Nephron progenitor cell (in vitro differentiated cells): ENCODE data around the gene PIWIL4.

Source experiments
- DNase-seq: peaks from one replicate; pipeline ENCODE4 v3.0.0; 2021
- H3K27ac Mint-ChIP-seq: 2 replicates; pipeline ENCODE4 v1.8.0; 2021; ENCODE audit warnings: mild to moderate bottlenecking, moderate library complexity, mixed read lengths
- H3K27me3 Mint-ChIP-seq: 2 replicates; pipeline ENCODE4 v1.8.0; 2021; ENCODE audit warnings: mild to moderate bottlenecking, low read depth, mixed read lengths; ENCODE audit not compliant: poor library complexity
- H3K36me3 Mint-ChIP-seq: 2 replicates; pipeline ENCODE4 v1.8.0; 2021; ENCODE audit warnings: low read depth, mixed read lengths
- H3K4me1 Mint-ChIP-seq: 2 replicates; pipeline ENCODE4 v1.8.0; 2021; ENCODE audit warnings: mixed read lengths
- H3K4me3 Mint-ChIP-seq: 2 replicates; pipeline ENCODE4 v1.8.0; 2021; ENCODE audit warnings: mild to moderate bottlenecking, moderate library complexity, mixed read lengths
- H3K9me3 Mint-ChIP-seq: 2 replicates; pipeline ENCODE4 v1.8.0; 2021; ENCODE audit warnings: mild to moderate bottlenecking, moderate library complexity, mixed read lengths
- TF ChIP-seq, protein P1 (sequence below): fragments of 200-600 bp; sonication (generic); IDR thresholded peaks from 2 replicates; pipeline ENCODE4 v1.5.0; 2021; ENCODE audit warnings: antibody characterized with exemption

PIWIL4 gene

DNA sequence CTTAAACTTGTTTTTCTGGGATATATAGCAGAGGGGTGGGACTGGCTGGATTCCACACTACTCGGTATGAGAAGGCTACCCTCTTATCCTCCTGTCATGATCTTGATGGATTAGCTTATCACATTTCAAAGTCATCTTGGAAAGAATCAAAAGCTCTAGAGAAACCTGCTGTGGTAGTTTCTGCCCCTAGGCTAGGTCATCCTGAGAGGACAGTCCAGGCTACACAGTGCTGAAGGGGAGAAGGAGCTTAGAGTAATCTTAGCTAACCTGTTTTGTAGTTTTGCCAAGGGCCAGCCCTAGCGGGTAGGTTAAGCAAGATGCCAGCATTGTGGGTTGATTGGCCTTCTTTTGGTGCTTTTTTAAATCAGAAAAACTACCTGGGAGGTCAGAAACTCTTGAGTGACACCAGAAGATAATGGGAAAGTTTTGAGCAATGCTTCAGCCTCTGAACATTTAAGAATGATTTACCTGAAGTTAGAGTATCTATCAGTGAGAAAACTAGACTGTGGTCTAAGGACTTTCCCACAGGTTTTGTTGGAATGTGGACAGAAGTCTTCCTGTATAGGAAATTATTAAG lies 21.3 kb downstream of the PIWIL4 start:
- Mint-ChIP-seq H3K36me3 (no peaks in the 10 kb centered on the region), H3K27ac (peak overlapping the region; percentile 53), H3K9me3 (no peaks in the 10 kb centered on the region), H3K4me3 (no peak overlapping the region), H3K27me3 (peaks cover 13% of the 10 kb centered on the region), H3K4me1 (peaks cover 39% of the 10 kb centered on the region)
- peak; percentile 5 for DNase-seq
- TF ChIP-seq, protein P1, sequence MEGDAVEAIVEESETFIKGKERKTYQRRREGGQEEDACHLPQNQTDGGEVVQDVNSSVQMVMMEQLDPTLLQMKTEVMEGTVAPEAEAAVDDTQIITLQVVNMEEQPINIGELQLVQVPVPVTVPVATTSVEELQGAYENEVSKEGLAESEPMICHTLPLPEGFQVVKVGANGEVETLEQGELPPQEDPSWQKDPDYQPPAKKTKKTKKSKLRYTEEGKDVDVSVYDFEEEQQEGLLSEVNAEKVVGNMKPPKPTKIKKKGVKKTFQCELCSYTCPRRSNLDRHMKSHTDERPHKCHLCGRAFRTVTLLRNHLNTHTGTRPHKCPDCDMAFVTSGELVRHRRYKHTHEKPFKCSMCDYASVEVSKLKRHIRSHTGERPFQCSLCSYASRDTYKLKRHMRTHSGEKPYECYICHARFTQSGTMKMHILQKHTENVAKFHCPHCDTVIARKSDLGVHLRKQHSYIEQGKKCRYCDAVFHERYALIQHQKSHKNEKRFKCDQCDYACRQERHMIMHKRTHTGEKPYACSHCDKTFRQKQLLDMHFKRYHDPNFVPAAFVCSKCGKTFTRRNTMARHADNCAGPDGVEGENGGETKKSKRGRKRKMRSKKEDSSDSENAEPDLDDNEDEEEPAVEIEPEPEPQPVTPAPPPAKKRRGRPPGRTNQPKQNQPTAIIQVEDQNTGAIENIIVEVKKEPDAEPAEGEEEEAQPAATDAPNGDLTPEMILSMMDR: no peak

DNA sequence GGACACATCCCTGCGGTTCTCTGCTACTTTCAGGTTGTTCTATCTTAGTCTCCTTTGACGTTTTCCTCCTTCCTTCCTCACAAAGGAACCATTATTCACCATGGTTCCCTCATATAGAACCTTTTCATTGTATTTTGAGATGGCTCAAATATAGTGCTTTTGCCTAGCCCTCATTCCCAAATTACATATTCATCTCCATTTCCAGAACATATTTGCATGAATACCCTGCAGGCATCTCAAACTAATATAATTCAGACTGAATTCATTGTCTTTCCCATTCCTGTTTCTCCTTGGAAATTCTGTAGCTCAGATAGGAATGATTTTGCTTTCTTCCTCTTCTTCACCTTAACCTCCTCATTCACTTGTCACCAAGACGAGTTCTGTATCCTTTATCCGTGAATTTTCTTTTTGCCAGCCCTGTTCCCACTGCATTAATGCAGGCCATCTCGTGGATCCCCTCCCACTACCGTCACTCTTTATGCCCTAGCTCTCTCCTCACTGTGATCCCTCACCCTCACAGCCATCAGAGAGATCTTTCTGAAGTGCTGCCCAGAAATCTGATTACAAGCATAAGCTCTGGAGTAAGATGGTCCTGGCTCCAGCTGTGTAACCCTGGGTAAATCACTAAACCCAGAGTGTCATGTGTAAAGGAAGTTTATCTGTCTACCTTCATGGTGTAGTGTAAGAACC lies 23.3 kb downstream of the PIWIL4 start:
- Mint-ChIP-seq H3K27me3 (peaks cover 13% of the 10 kb centered on the region), H3K4me3 (no peak overlapping the region), H3K9me3 (no peaks in the 10 kb centered on the region), H3K27ac (no peak overlapping the region), H3K36me3 (no peaks in the 10 kb centered on the region), H3K4me1 (peaks cover 39% of the 10 kb centered on the region)
- no peak for DNase-seq
- TF ChIP-seq, protein P1: no peak

DNA sequence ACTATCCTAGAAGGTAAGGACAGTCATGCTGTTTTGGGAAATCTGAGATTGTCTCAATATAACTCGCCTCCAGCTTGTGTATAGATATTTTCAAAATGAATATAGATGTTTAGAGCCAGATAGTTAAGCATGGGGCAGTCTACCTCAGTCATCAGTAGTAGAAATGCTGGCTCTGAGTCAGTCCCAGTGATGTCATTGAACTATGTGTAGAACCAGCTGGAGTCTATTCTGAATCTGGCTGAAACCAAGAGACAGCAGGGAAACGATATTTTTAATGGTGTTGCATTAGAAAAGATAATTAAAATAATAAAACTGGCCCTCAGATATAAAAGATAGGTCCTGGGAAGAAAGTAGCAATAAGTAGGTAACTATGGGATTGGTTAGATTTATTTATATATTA lies 25.9 kb downstream of the PIWIL4 start:
- Mint-ChIP-seq H3K9me3 (no peaks in the 10 kb centered on the region), H3K36me3 (no peaks in the 10 kb centered on the region), H3K4me3 (no peak overlapping the region), H3K27ac (no peak overlapping the region), H3K4me1 (peaks cover 28% of the 10 kb centered on the region), H3K27me3 (peaks cover 13% of the 10 kb centered on the region)
- DNase-seq: no peak
- TF ChIP-seq, protein P1: no peak

DNA sequence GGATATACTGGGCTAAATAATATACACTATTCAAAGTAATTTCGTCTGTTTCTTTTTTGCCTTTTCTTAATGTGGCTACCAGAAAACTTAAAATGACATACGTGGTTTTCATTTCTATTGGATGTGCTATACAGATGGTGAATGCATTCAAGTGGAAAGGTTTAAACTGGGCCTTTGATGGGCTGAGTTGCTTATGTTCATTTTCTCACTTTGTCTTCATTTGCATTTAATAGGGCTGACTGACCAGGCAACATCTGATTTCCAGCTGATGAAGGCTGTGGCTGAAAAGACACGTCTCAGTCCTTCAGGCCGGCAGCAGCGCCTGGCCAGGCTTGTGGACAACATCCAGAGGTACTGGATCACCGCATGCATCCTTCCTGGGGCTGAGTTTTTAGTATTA lies 27.9 kb downstream of the PIWIL4 start:
- peaks cover 13% of the 10 kb centered on the region for H3K27me3 Mint-ChIP-seq
- TF ChIP-seq, protein P1: no peak
- DNase-seq: no peak
- H3K9me3 Mint-ChIP-seq: peaks cover 6% of the 10 kb centered on the region
- H3K4me3 Mint-ChIP-seq: no peak overlapping the region
- peaks cover 8% of the 10 kb centered on the region for H3K4me1 Mint-ChIP-seq
- no peak overlapping the region for H3K27ac Mint-ChIP-seq
- H3K36me3 Mint-ChIP-seq: no peaks in the 10 kb centered on the region

DNA sequence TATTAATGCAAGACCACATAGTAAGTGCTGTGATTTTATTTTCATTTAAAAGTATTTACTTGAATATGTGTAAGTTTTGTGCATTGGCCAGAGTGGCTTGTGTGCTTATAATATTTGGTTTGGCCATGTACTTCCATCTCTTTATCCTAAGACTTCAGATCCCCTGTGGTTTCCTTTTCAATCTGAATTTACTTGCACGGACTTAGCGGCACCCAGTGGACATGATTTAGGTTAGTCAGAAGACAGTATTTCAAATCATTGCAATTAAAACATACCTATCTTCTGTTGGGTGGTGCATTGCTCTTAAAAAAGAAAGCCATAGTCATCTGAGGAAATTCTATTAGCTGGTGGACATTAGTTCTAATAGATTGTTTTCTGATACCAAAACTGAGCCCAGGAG lies 30.7 kb downstream of the PIWIL4 start:
- DNase-seq: no peak
- no peaks in the 10 kb centered on the region for H3K4me1 Mint-ChIP-seq
- TF ChIP-seq, protein P1: no peak
- no peak overlapping the region for H3K27ac Mint-ChIP-seq
- H3K27me3 Mint-ChIP-seq: peaks cover 5% of the 10 kb centered on the region
- H3K36me3 Mint-ChIP-seq: no peaks in the 10 kb centered on the region
- peaks cover 8% of the 10 kb centered on the region for H3K9me3 Mint-ChIP-seq
- H3K4me3 Mint-ChIP-seq: no peak overlapping the region

DNA sequence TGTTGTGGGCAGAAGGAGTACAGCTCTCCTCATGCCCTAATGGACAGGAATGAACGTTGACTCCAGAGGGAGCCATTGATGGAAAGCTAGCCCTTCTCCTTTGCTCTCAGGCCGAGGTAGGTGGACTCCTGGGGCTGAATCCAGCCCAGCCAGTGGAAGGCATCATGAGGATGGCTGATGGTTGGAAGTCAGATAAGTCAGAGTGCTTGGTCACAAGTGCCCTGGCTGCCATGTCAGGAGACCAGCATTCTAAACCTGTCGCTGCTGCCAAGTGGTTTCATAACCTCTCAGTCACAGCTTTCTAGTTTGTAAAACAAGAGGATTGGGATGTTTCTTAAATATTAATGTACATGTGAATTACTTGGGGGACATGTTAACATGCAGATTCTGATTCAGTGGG lies 32.3 kb downstream of the PIWIL4 start:
- H3K9me3 Mint-ChIP-seq: peaks cover 8% of the 10 kb centered on the region
- no peaks in the 10 kb centered on the region for H3K4me1 Mint-ChIP-seq
- H3K27ac Mint-ChIP-seq: no peak overlapping the region
- DNase-seq: no peak
- H3K27me3 Mint-ChIP-seq: peaks cover 4% of the 10 kb centered on the region
- H3K36me3 Mint-ChIP-seq: no peaks in the 10 kb centered on the region
- TF ChIP-seq, protein P1: no peak
- no peak overlapping the region for H3K4me3 Mint-ChIP-seq
